ENCODE measurements around the gene PSMD3. TPM values are rescaled to one million over a fixed set of nuclear protein-coding genes. Genes with fewer than 3 reads are reported as not detected.

PSMD3 gene
- total and polyA plus RNA-seq, 9 of the 15 experiments (the other 6 are each of a cell fraction or from before 2014, with no cell fraction given) = 2.0 to 251 (median 135) TPM

DNA sequence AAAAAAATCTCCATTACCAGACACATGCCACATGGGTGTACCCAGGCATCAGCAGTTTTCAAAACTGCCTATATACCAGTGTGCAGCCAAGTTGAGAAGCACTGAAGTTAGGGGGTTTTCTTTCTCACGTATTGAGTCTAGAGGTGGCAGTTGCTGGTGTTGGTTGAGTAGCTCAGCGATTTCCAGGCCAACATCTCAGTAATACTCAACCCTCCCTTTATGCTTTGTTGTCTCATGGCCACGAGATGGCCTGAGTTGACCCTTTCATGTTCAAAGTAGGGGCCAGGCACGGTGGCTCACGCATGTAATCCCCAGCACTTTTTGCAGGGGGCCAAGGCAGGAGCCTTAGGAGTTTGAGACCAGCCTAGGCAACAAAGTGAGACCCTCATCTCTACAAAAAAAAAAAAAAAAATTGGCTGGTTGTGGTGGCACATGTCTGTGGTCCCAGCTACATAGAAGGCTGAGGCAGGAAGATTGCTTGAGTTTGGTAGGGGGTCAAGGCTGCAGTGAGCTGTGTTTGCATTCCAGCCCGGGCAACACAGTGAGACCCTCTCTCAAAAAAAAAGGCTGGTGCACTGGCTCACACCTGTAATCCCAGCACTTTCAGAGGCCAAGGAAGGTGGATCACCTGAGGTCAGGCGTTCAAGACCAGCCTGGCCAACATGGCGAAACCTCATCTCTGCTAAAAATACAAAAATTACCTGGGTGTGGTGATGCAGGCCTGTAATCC is 42.3 kb upstream of the PSMD3 start:
- Histone ChIP-seq H4K20me1 (replicated peaks; ENCODE audit: control insufficient read depth, insufficient read depth, low read length) (0 out of 2 replicates have a peak, but pooled peaks cover 3% of the 10 kb centered on the region), H3K27me3 (ENCODE audit: control insufficient read depth in 2 of 2, insufficient read depth in 2 of 2, low read length in 2 of 2) (no peaks in the 10 kb centered on the region; a peak in 1 of 5 replicates), H3K4me1 (replicated peaks in 1 of 2; ENCODE audit: control insufficient read depth in 2 of 2, insufficient read depth in 2 of 2, low read length in 2 of 2) (peaks cover 17 to 21% of the 10 kb centered on the region in 2 experiments), H2AFZ (ENCODE audit: low read depth, low read length) (peak overlapping the region; percentile 42; the same call in 1 of the 2 replicates), H3K9me3 (replicated peaks; ENCODE audit: control insufficient read depth, insufficient read depth, low read depth, low read length) (no peaks in the 10 kb centered on the region), H3K9me1 (ENCODE audit: control insufficient read depth, insufficient read depth, low read length) (no peaks in the 10 kb centered on the region), H3K36me3 (ENCODE audit: control insufficient read depth, insufficient read depth, low read length) (no peaks in the 10 kb centered on the region), H3K9ac (ENCODE audit: insufficient read depth in 1 of 2, low read depth in 2 of 2, low read length in 2 of 2) (no peak overlapping the region), H3K27ac (ENCODE audit: extremely low read depth, low read depth, low read length) (no peak overlapping the region), H3K79me2 (ENCODE audit: control insufficient read depth, insufficient read depth, low read length) (no peaks in the 10 kb centered on the region), H3K4me2 (ENCODE audit: insufficient read depth, low read length) (no peak overlapping the region), H3K4me3 (no peak overlapping the region)
- ChIA-PET POLR2A (interaction anchor here (0.8 to 0.9 kb wide), 2 partner anchors 12 to 42 kb away, joined by 3 to 4 read pairs; partner anchors contain the start of gene PSMD3), CTCF (ENCODE audit: low intra/inter-chr PET ratio) (no interaction called here)
- ATAC-seq (peak; percentile 36; the same call in 1 of the 3 replicates), FAIRE-seq (peak; percentile 26), DNase-seq (ENCODE audit: extremely low read depth in 1 of 4, low spot score in 3 of 4) (no peak)
- WGBS (ENCODE audit: insufficient coverage, low coverage, missing lambda C conversion rate) = 30% methylated on average over 8 of the region's 8 CpGs
- intact Hi-C loops (cut with micrococcal nuclease) (no loop called here), in situ Hi-C loops (cut with MboI) (no loop called here)
- BruUV-seq (replicated peaks) = no TSS peak
- TF ChIP-seq KLF10 (CRISPR knock-in tag; IDR thresholded peaks at IDR 0.05) (no peak), CTCF (IDR thresholded peaks at IDR 0.05 in 2 of 3, conservative IDR thresholded peaks at IDR 0.05 in 1 of 3; ENCODE audit: insufficient read depth in 2 of 3, low read depth in 1 of 3, low read length in 3 of 3) (peak in 1 of 3 experiments; percentile 29; a peak in 2 of 6 replicates)

Measured in K562 (cell line).